ENCODE data around the gene RTEL1.

DNA sequence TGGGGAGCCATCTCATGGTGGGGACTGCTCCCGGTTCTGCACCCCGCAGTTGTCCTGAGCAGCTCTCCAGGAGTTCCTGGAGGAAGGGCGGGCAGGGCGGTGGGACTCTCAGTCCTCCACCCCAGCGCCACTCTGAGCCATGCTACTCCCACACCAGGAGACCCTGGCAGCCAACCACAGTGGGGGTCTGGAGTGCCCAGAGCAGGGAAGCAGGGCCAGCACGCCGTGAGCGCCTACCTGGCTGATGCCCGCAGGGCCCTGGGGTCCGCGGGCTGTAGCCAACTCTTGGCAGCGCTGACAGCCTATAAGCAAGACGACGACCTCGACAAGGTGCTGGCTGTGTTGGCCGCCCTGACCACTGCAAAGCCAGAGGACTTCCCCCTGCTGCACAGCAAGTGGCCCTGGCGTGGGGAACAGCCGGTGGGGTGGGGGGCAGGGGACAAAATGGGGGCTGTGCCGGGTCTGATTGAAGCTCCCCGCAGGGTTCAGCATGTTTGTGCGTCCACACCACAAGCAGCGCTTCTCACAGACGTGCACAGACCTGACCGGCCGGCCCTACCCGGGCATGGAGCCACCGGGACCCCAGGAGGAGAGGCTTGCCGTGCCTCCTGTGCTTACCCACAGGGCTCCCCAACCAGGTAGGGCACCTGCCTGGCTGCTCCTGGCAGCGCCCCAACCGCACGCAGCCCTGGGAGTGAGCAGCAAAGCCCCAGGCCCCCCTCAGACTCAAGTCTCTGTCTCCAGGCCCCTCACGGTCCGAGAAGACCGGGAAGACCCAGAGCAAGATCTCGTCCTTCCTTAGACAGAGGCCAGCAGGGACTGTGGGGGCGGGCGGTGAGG is 36.7 kb downstream of the RTEL1 start:
- TF ChIP-seq CTCF (conservative IDR thresholded peaks at IDR 0.05; ENCODE audit: low read depth, low read length) = no peak
- no peak for TF ChIP-seq EZH2 (IDR thresholded peaks at IDR 0.05; ENCODE audit: low read length, unreplicated experiment)
- TF ChIP-seq EZH2phosphoT487 (IDR thresholded peaks at IDR 0.05; ENCODE audit: borderline replicate concordance, low read length) = no peak
